GM21528 (cell line): ENCODE measurements around the gene MC3R.
"Not testable (repeated sequence)": the region's sequence is repeated elsewhere in the genome, so short reads cannot be mapped to it uniquely, and the experiment has no call there.

ENCODE experiments used
- ATAC-seq: cut with Tn5 transposase; IDR thresholded peaks from one replicate; pipeline ENCODE4 v1.9.1; 2021; ENCODE audit warnings: mild to moderate bottlenecking, moderate library complexity; ENCODE audit not compliant: unreplicated experiment, low FRiP score

The MC3R gene

GRCh38 chr20:56247954-56248782 lies at the start of gene MC3R:
TSS of gene MC3R (plus strand) at chr20:56248732. CDS start at chr20:56248844, 112 bp downstream.
- no peak for ATAC-seq

DNA sequence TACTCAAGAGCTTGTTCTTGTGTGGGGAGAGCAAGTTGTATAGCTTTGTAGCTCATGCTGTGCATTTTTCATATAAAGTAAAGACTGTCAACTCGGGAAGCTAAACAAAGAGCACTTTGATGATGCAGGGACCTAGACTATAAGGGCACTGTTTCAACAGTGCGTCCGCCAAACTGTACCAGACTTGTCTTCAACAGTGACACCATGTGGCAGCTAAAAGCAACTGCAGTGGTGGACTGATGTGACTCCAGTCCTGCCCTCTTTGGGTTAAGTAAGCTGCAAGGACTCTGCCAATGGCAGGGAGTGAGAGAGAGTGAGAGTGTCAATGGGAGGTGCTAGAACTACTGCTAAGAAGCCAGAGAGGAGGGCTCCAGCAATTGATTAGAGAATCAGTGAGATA lies 48.1 kb upstream of the MC3R start:
- no peak for ATAC-seq

GRCh38 chr20:56202493-56203077 lies 45.9 kb upstream of the MC3R start:
- ATAC-seq = no peak

- ATAC-seq = no peak
Observed at GRCh38 chr20:56204206-56204605, 44.3 kb upstream of the MC3R start.

GRCh38 chr20:56205346-56205745 lies 43.2 kb upstream of the MC3R start:
- no peak for ATAC-seq

DNA sequence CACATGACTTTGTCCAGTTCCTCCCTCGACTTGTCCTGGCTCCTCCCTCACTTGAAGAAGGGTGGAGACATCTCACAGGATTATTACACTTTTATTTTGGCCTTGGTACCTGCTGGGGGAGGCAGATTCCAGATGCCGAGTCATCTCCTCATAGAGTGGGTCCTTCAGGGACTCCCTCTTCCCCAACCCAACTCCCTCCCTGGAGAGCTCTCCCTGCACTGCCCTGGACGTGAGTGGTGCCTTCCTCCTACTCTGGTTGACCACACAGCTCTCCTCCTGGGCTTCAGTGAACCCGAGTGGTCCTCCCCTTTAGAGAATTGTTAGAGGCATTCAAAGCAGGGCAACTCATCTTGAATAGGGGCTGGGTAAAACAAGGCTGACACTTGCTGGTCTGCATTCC lies 40.9 kb upstream of the MC3R start:
- ATAC-seq = no peak

GRCh38 chr20:56208121-56208520 lies 40.4 kb upstream of the MC3R start:
- no peak for ATAC-seq

DNA sequence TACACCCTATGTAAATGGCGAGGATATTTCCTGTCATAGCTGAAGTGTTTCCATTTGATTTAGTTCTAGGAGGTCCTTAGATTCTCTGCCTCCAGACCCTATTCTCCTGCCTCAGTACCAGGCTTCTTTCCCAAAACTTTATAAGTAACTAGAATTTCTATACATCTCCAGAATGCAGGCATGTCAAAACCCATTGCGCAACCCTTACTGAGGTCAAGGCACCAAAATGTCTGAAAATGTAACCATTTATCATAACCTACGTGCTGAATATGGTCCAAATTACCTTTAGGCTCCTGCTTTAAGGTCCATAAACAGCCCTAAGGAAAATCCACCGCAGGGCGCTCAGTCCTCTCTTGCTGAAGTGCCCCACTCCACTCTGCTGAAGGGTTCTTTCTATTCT lies 37.5 kb upstream of the MC3R start:
- no peak for ATAC-seq

DNA sequence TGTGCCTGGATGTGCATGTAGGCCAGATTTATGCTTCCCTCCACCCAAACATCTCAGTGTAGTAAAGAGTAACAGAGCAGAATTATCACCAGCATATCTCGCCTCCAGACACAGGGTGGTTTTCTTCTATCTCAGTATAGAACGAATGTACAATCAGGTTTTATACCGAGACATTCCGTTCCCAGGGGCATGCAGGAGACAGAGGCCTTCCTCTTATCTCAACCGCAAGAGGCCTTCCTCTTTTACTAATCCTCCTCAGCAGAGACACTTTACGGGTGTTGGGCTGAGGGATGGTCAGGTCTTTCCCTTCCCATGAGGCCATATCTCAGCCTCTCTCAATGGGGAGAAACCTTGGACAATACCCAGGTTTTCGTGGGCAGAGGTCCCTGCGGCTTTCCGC lies 36.4 kb upstream of the MC3R start:
- no peak for ATAC-seq

GRCh38 chr20:56213321-56213720 lies 35.2 kb upstream of the MC3R start:
- ATAC-seq = no peak

DNA sequence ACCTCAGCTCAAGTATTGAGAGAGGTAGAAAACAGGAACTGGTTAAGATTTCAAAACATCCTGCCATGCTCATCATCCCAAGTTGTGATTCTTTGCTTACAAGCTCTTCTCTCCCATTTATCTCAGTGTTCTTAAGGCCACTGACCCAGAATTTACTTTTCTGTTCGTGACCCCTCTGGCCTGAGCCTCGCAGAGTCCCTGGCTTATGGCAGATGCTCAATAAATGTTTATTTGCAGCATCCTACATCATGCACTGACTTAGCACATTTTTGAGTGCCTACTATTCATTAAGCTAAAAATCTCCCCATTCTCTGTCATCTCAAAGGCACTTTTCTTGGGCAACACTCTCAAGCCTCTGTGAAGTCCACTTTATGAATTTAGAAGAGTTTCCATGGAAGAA lies 33.4 kb upstream of the MC3R start:
- no peak for ATAC-seq

DNA sequence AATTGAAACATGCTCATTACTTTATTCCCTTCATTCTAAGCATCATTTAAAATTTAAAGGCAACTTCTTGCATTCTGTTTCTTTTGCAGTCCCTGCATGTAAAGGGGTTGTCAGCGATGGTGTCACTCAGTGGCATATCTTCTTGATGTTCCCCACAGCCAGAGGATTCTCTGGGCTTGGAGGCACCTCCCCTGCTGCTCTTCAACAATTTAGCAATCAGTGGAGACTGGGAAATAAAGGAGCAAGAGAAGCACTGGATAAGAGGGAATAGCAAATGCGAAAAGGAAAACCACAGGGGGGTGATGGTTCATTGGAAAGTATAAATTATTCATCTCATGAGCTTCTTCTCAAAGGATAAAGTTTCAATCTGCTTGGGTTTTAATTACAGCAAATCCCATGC lies 30.7 kb upstream of the MC3R start:
- no peak for ATAC-seq

GRCh38 chr20:56221186-56221585 lies 27.3 kb upstream of the MC3R start:
- ATAC-seq = not testable (repeated sequence)

GRCh38 chr20:56222201-56222600 lies 26.3 kb upstream of the MC3R start:
- ATAC-seq = no peak

- no peak for ATAC-seq
Observed at GRCh38 chr20:56222945-56223344, 25.6 kb upstream of the MC3R start.

DNA sequence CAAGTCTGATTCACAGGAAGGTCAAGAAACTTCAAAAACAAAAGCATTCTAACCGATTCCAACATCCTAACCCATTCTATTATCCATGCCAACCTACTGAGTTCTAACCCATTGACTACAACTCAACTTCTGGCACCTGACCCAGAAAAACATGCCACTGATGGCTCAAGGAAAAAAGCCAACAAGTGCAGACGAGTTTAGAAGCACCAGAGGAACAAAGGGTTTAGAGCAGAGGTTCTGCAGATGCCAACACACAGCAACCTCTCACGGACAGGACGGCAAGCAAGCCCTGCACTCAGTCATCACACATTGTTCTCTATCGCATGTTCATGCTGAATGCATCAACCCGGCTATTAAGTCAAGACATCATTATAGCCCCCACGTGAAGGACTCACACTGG lies 25.2 kb upstream of the MC3R start:
- no peak for ATAC-seq

GRCh38 chr20:56228021-56228420 lies 20.5 kb upstream of the MC3R start:
- no peak for ATAC-seq

DNA sequence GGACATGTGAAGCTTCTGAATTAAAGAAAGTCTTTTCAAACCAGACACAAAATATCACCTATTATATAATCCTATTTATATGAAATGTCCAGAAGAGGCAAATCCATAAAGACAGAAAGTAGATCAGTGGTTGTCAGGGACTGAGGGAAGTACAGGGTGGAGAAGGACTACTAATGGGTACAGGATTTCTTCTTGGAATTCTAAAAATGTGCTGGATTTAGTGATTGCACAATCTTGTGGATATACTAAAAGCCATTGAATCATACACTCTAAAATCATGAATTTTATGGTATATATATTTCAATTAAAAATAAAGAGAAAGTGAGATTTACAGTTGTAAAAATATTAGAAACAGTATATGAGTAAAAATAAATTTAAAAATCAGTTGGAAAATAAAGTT lies 18.7 kb upstream of the MC3R start:
- no peak for ATAC-seq

DNA sequence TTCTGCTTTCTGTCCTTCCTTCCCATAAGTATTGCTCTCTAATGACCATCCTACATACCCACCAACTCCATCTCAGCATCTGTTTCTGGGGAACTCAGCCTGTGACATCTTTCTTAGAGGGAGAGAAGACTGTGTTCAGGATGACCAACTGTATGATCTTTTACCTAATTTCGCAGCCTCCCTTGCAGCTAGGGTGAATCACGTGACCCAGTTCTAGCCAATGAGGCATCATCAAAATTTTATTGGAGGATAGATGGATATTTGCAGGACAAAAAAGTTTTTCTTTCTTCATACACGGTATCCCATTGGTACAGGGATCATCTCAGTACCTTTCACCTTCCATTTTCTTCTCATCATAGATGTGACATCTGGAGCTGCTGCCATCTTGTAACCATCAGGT lies 14.4 kb upstream of the MC3R start:
- ATAC-seq = no peak

GRCh38 chr20:56237335-56237734 lies 11.2 kb upstream of the MC3R start:
- no peak for ATAC-seq

- ATAC-seq = no peak
Observed at GRCh38 chr20:56244259-56244658, 4.3 kb upstream of the MC3R start.

DNA sequence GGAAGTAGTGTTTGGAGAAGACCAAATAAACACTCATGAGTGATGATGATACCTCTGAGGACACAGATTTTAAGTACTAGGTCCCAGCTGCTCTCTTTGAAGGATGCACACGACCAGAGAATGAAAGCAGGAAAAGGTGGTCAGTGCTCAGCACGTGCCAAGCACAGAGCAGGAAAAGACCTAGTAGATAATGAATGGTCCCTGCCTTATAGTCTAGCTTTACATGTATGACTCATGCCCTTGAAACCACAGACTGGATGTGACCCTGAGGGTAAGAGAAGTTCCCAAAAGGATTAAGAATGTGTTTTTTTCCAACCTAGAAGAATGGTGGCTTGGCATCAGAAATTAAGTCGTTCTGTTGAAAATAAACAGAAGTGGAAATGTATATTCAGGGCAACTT lies 2.8 kb upstream of the MC3R start:
- ATAC-seq = no peak
